OCI-LY7 (cell line): ENCODE measurements around the gene GRIK2. TPM values are rescaled to one million over a fixed set of nuclear protein-coding genes. Genes with fewer than 3 reads are reported as not detected.

Experiments
- BruUV-seq: library from RNA; stranded (reverse); fragments of 400-500 nt; replicated peaks from 2 replicates; lab custom pipeline; 2021; lab: Mats Ljungman, UMichigan
- CTCF ChIA-PET: fragments of 300-600 bp; sonication (Branson Sonifier 250); formaldehyde crosslinking; loops from one replicate; lab custom pipeline; 2022; ENCODE audit warnings: antibody characterized with exemption; ENCODE audit not compliant: unreplicated experiment; lab: Charles Lee
- POLR2A ChIA-PET: fragments of 300-600 bp; sonication (Branson Sonifier 250); formaldehyde crosslinking; loops from one replicate; lab custom pipeline; 2022; ENCODE audit warnings: antibody characterized with exemption; lab: Charles Lee
- DNase-seq: peaks from one replicate; pipeline ENCODE4 v3.0.0-alpha.2; 2015; ENCODE audit warnings: low spot score
- H2AFZ ChIP-seq: fragments of 200-600 bp; sonication (generic), shearing (Covaris generic); 2 replicates; pipeline ENCODE4 v1.6.1; 2014; ENCODE audit warnings: mild to moderate bottlenecking, antibody characterized with exemption, low read length, moderate library complexity
- H3K27ac ChIP-seq: fragments of 200-600 bp; sonication (generic); 2 replicates; pipeline ENCODE4 v1.5.1; 2014; ENCODE audit warnings: mixed run types, low read depth, mild to moderate bottlenecking, moderate library complexity, low read length, inconsistent platforms; ENCODE audit not compliant: poor library complexity, severe bottlenecking
- H3K36me3 ChIP-seq: fragments of 200-600 bp; sonication (generic); 2 replicates; pipeline ENCODE4 v1.6.1; 2014; ENCODE audit warnings: mild to moderate bottlenecking, antibody characterized with exemption, low read length, moderate library complexity, mixed read lengths; ENCODE audit not compliant: insufficient read depth
- H3K4me1 ChIP-seq: fragments of 200-600 bp; sonication (generic); 2 replicates; pipeline ENCODE4 v1.5.1; 2014; ENCODE audit warnings: mild to moderate bottlenecking, low read length; ENCODE audit not compliant: insufficient read depth, poor library complexity, severe bottlenecking
- H3K4me2 ChIP-seq: fragments of 200-600 bp; sonication (generic); 2 replicates; pipeline ENCODE4 v1.6.1; 2014; ENCODE audit warnings: mild to moderate bottlenecking, low read length
- H3K4me3 ChIP-seq: fragments of 200-600 bp; sonication (generic); 2 replicates; pipeline ENCODE4 v1.5.1; 2014; ENCODE audit warnings: mild to moderate bottlenecking, low read depth, low read length; ENCODE audit not compliant: poor library complexity, severe bottlenecking
- H3K79me2 ChIP-seq: fragments of 200-600 bp; sonication (generic); 2 replicates; pipeline ENCODE4 v1.6.1; 2016; ENCODE audit warnings: low read depth, mild to moderate bottlenecking, low read length, moderate library complexity, mixed read lengths; ENCODE audit not compliant: insufficient read depth
- H3K9me2 ChIP-seq: fragments of 200-600 bp; sonication (generic); 2 replicates; pipeline ENCODE4 v1.6.1; 2016; ENCODE audit warnings: mild to moderate bottlenecking, low read length, mixed read lengths; ENCODE audit not compliant: insufficient read depth
- H3K9me3 ChIP-seq: fragments of 200-600 bp; sonication (generic); 2 replicates; pipeline ENCODE4 v1.6.1; 2014; ENCODE audit warnings: mild to moderate bottlenecking, mixed run types, low read length, mixed read lengths
- H4K20me1 ChIP-seq: fragments of 200-600 bp; sonication (generic); 2 replicates; pipeline ENCODE4 v1.6.1; 2014; ENCODE audit warnings: mild to moderate bottlenecking, antibody characterized with exemption, low read length, moderate library complexity, mixed read lengths; ENCODE audit not compliant: insufficient read depth
- CTCF ChIP-seq: fragments of 200-600 bp; sonication (generic); conservative IDR thresholded peaks from 2 replicates; pipeline ENCODE4 v1.5.1; 2014; ENCODE audit warnings: mild to moderate bottlenecking, antibody characterized with exemption, low read length, moderate library complexity, mixed read lengths
- EZH2phosphoT487 ChIP-seq: fragments of 200-600 bp; sonication (generic); IDR thresholded peaks from 2 replicates; pipeline ENCODE4 v1.6.1; 2018; ENCODE audit warnings: low read depth, borderline replicate concordance, mild to moderate bottlenecking, mixed run types, antibody characterized with exemption, low read length, moderate library complexity, mixed read lengths
- intact Hi-C: fragments of 100-400 bp; cut with micrococcal nuclease; formaldehyde crosslinking; loops from one replicate; pipeline ENCODE4 v1.10.0; 2022; ENCODE audit not compliant: unreplicated experiment
- total RNA-seq, 2 experiments: library from RNA; depleted of rRNA in 1 of 2; stranded (reverse); fragments of >200 nt in 1 of 2; shearing (Covaris generic) in 1 of 2; gene quantifications; 2 replicates each; pipeline ENCODE4 v1.2.3, GENCODE V29; 2014 to 2022

GRIK2 gene
- total RNA-seq, 2 experiments from 2014 or later: not detected

GRCh38 chr6:101386982-101387381 is 6.5 kb upstream of the GRIK2 start:
- Histone ChIP-seq H3K4me1 (no peaks in the 10 kb centered on the region), H3K4me3 (no peak overlapping the region), H3K27ac (no peak overlapping the region), H3K9me2 (no peaks in the 10 kb centered on the region), H3K36me3 (no peaks in the 10 kb centered on the region), H2AFZ (no peak overlapping the region), H4K20me1 (no peaks in the 10 kb centered on the region), H3K9me3 (no peaks in the 10 kb centered on the region), H3K4me2 (no peak overlapping the region), H3K79me2 (no peaks in the 10 kb centered on the region)
- no peak for TF ChIP-seq CTCF
- TF ChIP-seq EZH2phosphoT487: no peak
- BruUV-seq: no TSS peak
- ChIA-PET POLR2A (interaction anchor here (0.7 kb wide), 1 partner anchor 606 kb away, joined by 6 read pairs; no protein-coding TSS in a partner anchor), CTCF (no interaction called here)
- intact Hi-C loops: no loop called here
- no peak for DNase-seq

GRCh38 chr6:101391772-101392585 is 1.5 kb upstream of the GRIK2 start:
- intact Hi-C loops: no loop called here
- Histone ChIP-seq H3K4me1 (no peaks in the 10 kb centered on the region), H2AFZ (no peak overlapping the region), H3K4me3 (no peak overlapping the region), H4K20me1 (no peaks in the 10 kb centered on the region), H3K4me2 (no peak overlapping the region), H3K27ac (no peak overlapping the region), H3K9me3 (no peaks in the 10 kb centered on the region), H3K36me3 (no peaks in the 10 kb centered on the region), H3K79me2 (no peaks in the 10 kb centered on the region), H3K9me2 (no peaks in the 10 kb centered on the region)
- POLR2A ChIA-PET: no interaction called here
- BruUV-seq: no TSS peak
- TF ChIP-seq CTCF: no peak
- TF ChIP-seq EZH2phosphoT487: no peak
- CTCF ChIA-PET: no interaction called here
- DNase-seq: no peak

- POLR2A ChIA-PET: no interaction called here
- H2AFZ ChIP-seq: no peak overlapping the region
Measured at GRCh38 chr6:101392586-101393230, 800 bp upstream of the GRIK2 start.

More at GRCh38 chr6:101392586-101393230, 800 bp upstream of the GRIK2 start:
- Histone ChIP-seq H3K36me3 (no peaks in the 10 kb centered on the region), H3K4me2 (no peak overlapping the region), H3K4me1 (no peaks in the 10 kb centered on the region), H3K27ac (no peak overlapping the region), H3K9me3 (no peaks in the 10 kb centered on the region), H4K20me1 (no peaks in the 10 kb centered on the region), H3K79me2 (no peaks in the 10 kb centered on the region), H3K9me2 (no peaks in the 10 kb centered on the region), H3K4me3 (no peak overlapping the region)
- intact Hi-C loops: no loop called here
- no peak for DNase-seq
- CTCF ChIA-PET: no interaction called here
- no TSS peak for BruUV-seq
- no peak for TF ChIP-seq CTCF
- no peak for TF ChIP-seq EZH2phosphoT487
